Glutamatergic neuron (in vitro differentiated cells): ENCODE measurements around the gene ANTXR1. TPM values are rescaled to one million over a fixed set of nuclear protein-coding genes. Genes with fewer than 3 reads are reported as not detected.

ENCODE experiments used
- DNase-seq: peaks from one replicate; pipeline ENCODE4 v3.0.0; 2022
- H3K27ac Mint-ChIP-seq: one replicate; pipeline ENCODE4 v1.8.0; 2020; ENCODE audit warnings: mild to moderate bottlenecking, mixed read lengths, inconsistent platforms; ENCODE audit not compliant: unreplicated experiment
- H3K27me3 Mint-ChIP-seq: one replicate; pipeline ENCODE4 v1.8.0; 2020; ENCODE audit warnings: mild to moderate bottlenecking, moderate library complexity, mixed read lengths, inconsistent platforms; ENCODE audit not compliant: unreplicated experiment
- H3K36me3 Mint-ChIP-seq: one replicate; pipeline ENCODE4 v1.8.0; 2020; ENCODE audit warnings: mild to moderate bottlenecking, mixed read lengths, inconsistent platforms; ENCODE audit not compliant: unreplicated experiment
- H3K4me1 Mint-ChIP-seq: one replicate; pipeline ENCODE4 v1.8.0; 2020; ENCODE audit warnings: mild to moderate bottlenecking, low read depth, mixed read lengths, inconsistent platforms; ENCODE audit not compliant: unreplicated experiment
- H3K4me3 Mint-ChIP-seq: one replicate; pipeline ENCODE4 v1.8.0; 2020; ENCODE audit warnings: mild to moderate bottlenecking, mixed read lengths, inconsistent platforms; ENCODE audit not compliant: unreplicated experiment
- H3K9me3 Mint-ChIP-seq: one replicate; pipeline ENCODE4 v1.8.0; 2020; ENCODE audit warnings: mild to moderate bottlenecking, moderate library complexity, mixed read lengths, inconsistent platforms; ENCODE audit not compliant: unreplicated experiment
- CTCF ChIP-seq: fragments of 200-600 bp; sonication (generic); IDR thresholded peaks from one replicate; pipeline ENCODE4 v1.5.0; 2021; ENCODE audit not compliant: partially characterized antibody, unreplicated experiment
- total RNA-seq: library from RNA; stranded (reverse); fragmentation: NEBNext Ultra II Directional; extraction: Animal tissue kit (Norgen Biotek cat#: 25700); gene quantifications from one replicate; pipeline ENCODE4 v1.2.1, GENCODE V29; 2021; ENCODE audit not compliant: unreplicated experiment

The ANTXR1 gene
- total RNA-seq, 1 donor from 2014 or later = 26.7 TPM

DNA sequence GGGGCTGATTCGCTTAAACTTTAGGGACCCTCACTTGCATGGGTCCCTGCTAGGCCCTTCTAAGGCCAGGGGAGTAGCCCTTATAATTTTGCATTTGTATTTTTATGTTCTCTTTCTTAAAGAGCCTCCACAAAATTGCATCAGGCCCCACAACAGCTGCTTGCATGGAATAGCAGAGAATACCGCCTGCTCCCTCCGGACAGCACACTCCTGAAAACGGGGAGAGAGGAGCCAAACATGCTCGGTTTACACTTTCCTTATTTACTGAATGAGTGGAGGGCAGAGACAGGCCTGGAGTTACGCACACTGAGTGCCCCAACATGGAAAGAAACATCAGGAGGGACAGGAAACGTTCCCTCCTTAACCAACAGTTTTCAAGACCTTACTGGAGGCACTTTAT, 132.2 kb downstream of the ANTXR1 start:
- Mint-ChIP-seq H3K27ac (no peak overlapping the region), H3K36me3 (no peaks in the 10 kb centered on the region), H3K4me3 (no peak overlapping the region), H3K27me3 (no peaks in the 10 kb centered on the region), H3K9me3 (no peaks in the 10 kb centered on the region), H3K4me1 (no peaks in the 10 kb centered on the region)
- no peak for DNase-seq
- no peak for TF ChIP-seq CTCF

DNA sequence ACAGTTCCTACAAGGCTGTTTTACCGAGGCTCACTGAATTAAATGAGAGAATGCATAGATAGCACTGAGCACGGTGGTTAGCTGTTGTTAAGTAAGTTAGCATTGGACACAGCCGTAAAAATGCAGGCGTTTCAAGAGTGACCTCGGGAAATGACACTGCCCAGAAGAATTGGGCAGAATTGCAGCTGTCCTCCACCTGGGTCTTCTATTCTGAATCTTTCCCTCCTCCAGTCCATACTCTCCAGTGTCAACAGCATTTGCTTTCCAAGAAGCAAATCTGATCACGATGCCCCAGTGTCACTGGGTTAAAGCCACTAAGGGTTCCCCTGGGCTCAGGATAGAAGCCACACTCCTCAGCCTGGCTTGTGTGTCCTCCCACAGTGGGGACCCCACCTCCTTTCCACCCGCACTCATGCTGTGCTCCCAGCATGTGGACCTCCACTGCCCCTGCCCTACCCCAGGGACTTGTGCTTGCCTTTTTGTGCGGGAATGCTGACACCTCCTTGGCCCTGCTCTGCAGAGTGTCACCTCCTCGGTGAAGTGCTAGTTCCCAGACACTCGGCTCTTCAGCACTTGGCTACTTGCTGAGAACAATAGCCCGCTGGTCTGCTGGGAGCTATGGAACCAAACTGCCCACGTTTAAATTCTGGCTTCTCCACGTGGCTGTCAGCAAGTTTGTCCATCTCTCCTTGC, 135.0 kb downstream of the ANTXR1 start:
- Mint-ChIP-seq H3K4me3 (no peak overlapping the region), H3K27me3 (no peaks in the 10 kb centered on the region), H3K4me1 (no peaks in the 10 kb centered on the region), H3K36me3 (peaks cover 5% of the 10 kb centered on the region), H3K9me3 (no peaks in the 10 kb centered on the region), H3K27ac (no peak overlapping the region)
- DNase-seq = no peak
- TF ChIP-seq CTCF = no peak

DNA sequence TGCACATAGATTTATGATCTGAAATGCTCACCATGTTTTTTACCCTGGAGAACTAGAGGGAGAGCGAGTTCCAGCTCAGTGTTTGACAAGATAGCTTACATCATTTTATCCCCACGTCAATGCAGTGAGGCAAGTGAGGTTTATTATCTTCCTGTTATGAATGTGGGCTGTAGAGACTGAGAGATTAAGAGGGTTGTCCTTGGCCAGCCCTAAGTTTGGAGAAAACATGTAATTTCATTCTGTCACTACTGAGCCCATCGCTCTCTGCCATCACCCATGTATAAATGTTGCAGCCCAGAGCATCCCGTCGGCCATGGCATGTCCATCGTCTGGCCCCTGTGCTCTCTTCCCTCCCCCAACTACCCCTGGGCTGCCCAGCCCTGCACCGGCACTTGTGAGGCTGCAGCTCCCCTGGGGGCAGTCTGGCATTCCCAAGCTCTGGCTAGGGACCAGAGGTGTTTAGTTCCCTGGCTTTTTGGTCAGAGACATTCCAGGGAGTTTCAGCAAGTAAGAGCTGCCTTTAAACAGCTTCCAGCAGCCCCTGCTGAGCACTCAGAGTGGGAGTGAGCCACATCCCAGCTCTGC, 136.7 kb downstream of the ANTXR1 start:
- no peak for DNase-seq
- peaks cover 10% of the 10 kb centered on the region for H3K36me3 Mint-ChIP-seq
- no peaks in the 10 kb centered on the region for H3K9me3 Mint-ChIP-seq
- no peak overlapping the region for H3K27ac Mint-ChIP-seq
- H3K27me3 Mint-ChIP-seq = no peaks in the 10 kb centered on the region
- H3K4me3 Mint-ChIP-seq = no peak overlapping the region
- TF ChIP-seq CTCF = no peak
- peaks cover 3% of the 10 kb centered on the region for H3K4me1 Mint-ChIP-seq

DNA sequence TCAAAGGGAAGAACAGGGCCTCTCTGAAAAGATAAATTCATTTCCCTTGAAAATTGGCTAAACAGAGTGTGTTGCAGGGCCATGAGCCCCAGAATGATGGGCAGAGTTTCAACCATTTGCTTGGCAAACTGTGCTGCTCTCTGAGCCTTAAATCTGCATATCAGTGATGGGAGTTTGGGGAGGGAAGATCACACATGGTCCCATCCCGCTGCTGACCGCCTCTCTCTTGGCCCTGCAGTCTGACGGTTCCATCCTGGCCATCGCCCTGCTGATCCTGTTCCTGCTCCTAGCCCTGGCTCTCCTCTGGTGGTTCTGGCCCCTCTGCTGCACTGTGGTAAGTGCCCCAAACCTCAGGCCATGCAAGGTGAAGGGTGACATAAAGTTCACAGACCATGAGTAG, 139.0 kb downstream of the ANTXR1 start:
- Mint-ChIP-seq H3K9me3 (no peaks in the 10 kb centered on the region), H3K27ac (no peak overlapping the region), H3K36me3 (peaks cover 10% of the 10 kb centered on the region), H3K27me3 (no peaks in the 10 kb centered on the region), H3K4me1 (peaks cover 3% of the 10 kb centered on the region), H3K4me3 (no peak overlapping the region)
- TF ChIP-seq CTCF = no peak
- DNase-seq = no peak

GRCh38 chr2:69152847-69153583, 140.0 kb downstream of the ANTXR1 start:
- no peak for DNase-seq
- Mint-ChIP-seq H3K27me3 (no peaks in the 10 kb centered on the region), H3K9me3 (no peaks in the 10 kb centered on the region), H3K4me1 (peaks cover 3% of the 10 kb centered on the region), H3K4me3 (no peak overlapping the region), H3K36me3 (peaks cover 10% of the 10 kb centered on the region), H3K27ac (no peak overlapping the region)
- TF ChIP-seq CTCF = no peak
